OCI-LY1 (cell line): ENCODE results near the gene BEAN1.

Experiments
- H2AFZ ChIP-seq: fragments of 200-600 bp; sonication (generic), shearing (Covaris generic); 2 replicates; pipeline ENCODE4 v1.6.0; 2014; ENCODE audit warnings: antibody characterized with exemption, mild to moderate bottlenecking, low read length
- H3F3A ChIP-seq: fragments of 200-600 bp; sonication (generic), shearing (Covaris generic); 2 replicates; pipeline ENCODE4 v1.6.0; 2014; ENCODE audit warnings: mild to moderate bottlenecking, antibody characterized with exemption, low read length, moderate library complexity; ENCODE audit not compliant: insufficient read depth
- H3K27ac ChIP-seq: fragments of 200-600 bp; sonication (generic); 2 replicates; pipeline ENCODE4 v1.5.1; 2014; ENCODE audit warnings: low read length, mixed run types, mild to moderate bottlenecking, low read depth; ENCODE audit not compliant: poor library complexity, severe bottlenecking
- H3K27me3 ChIP-seq: fragments of 200-600 bp; sonication (generic); 2 replicates; pipeline ENCODE4 v1.6.0; 2014; ENCODE audit warnings: antibody characterized with exemption, mild to moderate bottlenecking, low read length, moderate library complexity; ENCODE audit not compliant: insufficient read depth
- H3K36me3 ChIP-seq: fragments of 200-600 bp; sonication (generic); 2 replicates; pipeline ENCODE4 v1.6.1; 2014; ENCODE audit warnings: mild to moderate bottlenecking, antibody characterized with exemption, low read length, moderate library complexity, mixed read lengths; ENCODE audit not compliant: insufficient read depth
- H3K4me1 ChIP-seq: fragments of 200-600 bp; sonication (generic); 2 replicates; pipeline ENCODE4 v1.5.1; 2014; ENCODE audit warnings: mild to moderate bottlenecking, low read length, moderate library complexity; ENCODE audit not compliant: insufficient read depth, severe bottlenecking
- H3K4me2 ChIP-seq: fragments of 200-600 bp; sonication (generic), shearing (Covaris generic); 2 replicates; pipeline ENCODE4 v1.6.1; 2014; ENCODE audit warnings: low read length
- H3K4me3 ChIP-seq: fragments of 200-600 bp; sonication (generic); 2 replicates; pipeline ENCODE4 v1.5.1; 2014; ENCODE audit warnings: low read length, low read depth, mild to moderate bottlenecking, mixed read lengths; ENCODE audit not compliant: poor library complexity, severe bottlenecking
- H3K79me2 ChIP-seq: fragments of 200-600 bp; shearing (Covaris generic); 2 replicates; pipeline ENCODE4 v1.6.1; 2016; ENCODE audit warnings: mixed run types, low read length, mixed read lengths; ENCODE audit not compliant: insufficient read depth
- H3K9ac ChIP-seq: fragments of 200-600 bp; sonication (generic), shearing (Covaris generic); 2 replicates; pipeline ENCODE4 v1.6.1; 2014; ENCODE audit warnings: mild to moderate bottlenecking, low read length, mixed read lengths
- H3K9me2 ChIP-seq: fragments of 200-600 bp; sonication (generic), shearing (Covaris generic); 2 replicates; pipeline ENCODE4 v1.6.1; 2014; ENCODE audit warnings: low read depth, mild to moderate bottlenecking, low read length, mixed read lengths
- H3K9me3 ChIP-seq: fragments of 200-600 bp; shearing (Covaris generic); 2 replicates; pipeline ENCODE4 v1.6.1; 2014; ENCODE audit warnings: low read length, mixed read lengths
- H4K20me1 ChIP-seq: fragments of 200-600 bp; sonication (generic), shearing (Covaris generic); 2 replicates; pipeline ENCODE4 v1.6.0; 2016; ENCODE audit warnings: mild to moderate bottlenecking, low read length; ENCODE audit not compliant: insufficient read depth
- CTCF ChIP-seq: fragments of 200-600 bp; sonication (generic), shearing (Covaris generic); IDR thresholded peaks from 2 replicates; pipeline ENCODE4 v1.5.1; 2017; ENCODE audit warnings: mild to moderate bottlenecking, antibody characterized with exemption, low read length, moderate library complexity, mixed read lengths
- EZH2 ChIP-seq: fragments of 200-600 bp; sonication (generic), shearing (Covaris generic); IDR thresholded peaks from 2 replicates; pipeline ENCODE4 v1.8.0; 2017; ENCODE audit warnings: borderline replicate concordance, mixed run types, mild to moderate bottlenecking, antibody characterized with exemption, low read length, moderate library complexity, mixed read lengths

Gene BEAN1

GRCh38 chr16:66458853-66459252 lies 31.8 kb downstream of the BEAN1 start:
- Histone ChIP-seq H3F3A (no peaks in the 10 kb centered on the region), H3K4me2 (no peak overlapping the region), H3K9me2 (no peaks in the 10 kb centered on the region), H2AFZ (no peak overlapping the region), H3K36me3 (no peaks in the 10 kb centered on the region), H3K4me1 (no peaks in the 10 kb centered on the region), H3K9me3 (no peaks in the 10 kb centered on the region), H3K27ac (no peak overlapping the region), H3K27me3 (no peaks in the 10 kb centered on the region), H3K4me3 (no peak overlapping the region), H3K9ac (no peak overlapping the region), H3K79me2 (no peaks in the 10 kb centered on the region), H4K20me1 (no peaks in the 10 kb centered on the region)
- TF ChIP-seq CTCF (no peak), EZH2 (no peak)

- H3K36me3 ChIP-seq: no peaks in the 10 kb centered on the region
- no peaks in the 10 kb centered on the region for H3K4me1 ChIP-seq
- H2AFZ ChIP-seq: no peak overlapping the region
Observed at GRCh38 chr16:66459878-66460277, 32.8 kb downstream of the BEAN1 start.

GRCh38 chr16:66460703-66461102 lies 33.6 kb downstream of the BEAN1 start:
- Histone ChIP-seq H3K79me2 (no peaks in the 10 kb centered on the region), H4K20me1 (no peaks in the 10 kb centered on the region), H3K9ac (no peak overlapping the region), H3K36me3 (no peaks in the 10 kb centered on the region), H2AFZ (no peak overlapping the region), H3K9me2 (no peaks in the 10 kb centered on the region), H3K27me3 (no peaks in the 10 kb centered on the region), H3K4me2 (no peak overlapping the region), H3K4me3 (no peak overlapping the region), H3K27ac (no peak overlapping the region), H3K4me1 (no peaks in the 10 kb centered on the region), H3F3A (no peaks in the 10 kb centered on the region), H3K9me3 (no peaks in the 10 kb centered on the region)
- TF ChIP-seq EZH2 (no peak), CTCF (no peak)

More at GRCh38 chr16:66459878-66460277, 32.8 kb downstream of the BEAN1 start:
- no peaks in the 10 kb centered on the region for H4K20me1 ChIP-seq
- H3K4me3 ChIP-seq: no peak overlapping the region
- no peaks in the 10 kb centered on the region for H3K9me2 ChIP-seq
- H3K9ac ChIP-seq: no peak overlapping the region
- no peaks in the 10 kb centered on the region for H3K27me3 ChIP-seq
- TF ChIP-seq CTCF (no peak), EZH2 (no peak)
- no peak overlapping the region for H3K4me2 ChIP-seq
- H3F3A ChIP-seq: no peaks in the 10 kb centered on the region
- no peaks in the 10 kb centered on the region for H3K79me2 ChIP-seq
- no peaks in the 10 kb centered on the region for H3K9me3 ChIP-seq
- no peak overlapping the region for H3K27ac ChIP-seq
